Erythroblast (primary cell): Measurements from ENCODE around the gene ZC3H7B.

Experiments
- DNase-seq, 2 experiments: peaks; one replicate each; lab custom pipeline; 2025; lab: John Stamatoyannopoulos, UW
- GATA1 ChIP-seq: IDR thresholded peaks from 2 replicates; pipeline ENCODE4 v1.6.1; 2011; ENCODE audit warnings: low read depth, mild to moderate bottlenecking, control low read depth, low read length, moderate library complexity
- POLR2A ChIP-seq: IDR thresholded peaks from 2 replicates; pipeline ENCODE4 v1.6.1; 2011; ENCODE audit warnings: mild to moderate bottlenecking, low read length

Gene ZC3H7B

DNA sequence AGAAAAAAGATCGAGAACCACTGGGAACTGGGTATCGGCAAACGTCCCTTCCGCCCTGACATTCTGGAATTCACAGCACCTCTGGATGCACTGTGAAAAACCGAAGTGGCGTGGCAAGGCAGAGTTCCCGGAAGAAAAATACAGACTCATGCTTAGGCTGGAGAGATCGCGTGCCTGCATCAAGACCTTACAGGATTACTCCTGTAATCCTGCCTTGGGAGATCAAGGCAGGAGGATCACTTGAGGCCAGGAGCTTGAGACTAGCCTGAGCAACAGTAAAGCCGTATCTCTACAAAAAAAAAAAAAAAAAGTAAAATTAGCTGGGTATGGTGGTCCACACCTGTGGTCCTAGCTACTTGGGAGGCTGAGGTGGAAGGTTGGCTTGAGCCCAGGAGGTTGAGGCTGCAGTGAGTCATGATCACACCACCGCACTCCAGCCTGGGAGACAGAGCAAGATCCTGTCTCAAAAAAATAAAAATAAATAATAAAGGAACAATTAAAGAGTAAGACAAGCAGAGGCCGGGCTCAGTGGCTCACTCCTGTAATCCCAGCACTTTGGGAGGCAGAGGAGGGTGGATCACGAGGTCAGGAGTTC is 60.5 kb downstream of the ZC3H7B start:
- DNase-seq = no peak
- TF ChIP-seq POLR2A (no peak), GATA1 (no peak)

DNA sequence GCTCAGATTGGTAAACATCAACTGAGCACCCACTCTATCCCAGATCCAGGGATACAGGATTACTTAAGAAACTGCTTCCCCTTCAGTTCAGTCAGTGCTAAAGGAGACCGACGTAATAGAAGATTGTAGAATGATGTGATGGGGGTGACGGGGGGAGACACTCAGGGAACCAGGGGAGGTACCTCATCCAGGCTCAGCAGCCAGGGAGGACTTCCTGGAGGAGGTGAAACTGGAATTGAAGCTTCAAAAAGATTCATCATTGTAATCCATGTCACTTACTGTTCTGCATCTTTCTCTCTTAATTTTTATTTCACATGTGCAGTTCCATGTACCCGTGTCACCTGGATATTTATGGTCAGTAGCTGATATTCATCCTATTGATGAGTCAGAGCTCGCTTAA is 61.3 kb downstream of the ZC3H7B start:
- TF ChIP-seq POLR2A (no peak), GATA1 (no peak)
- DNase-seq = no peak

DNA sequence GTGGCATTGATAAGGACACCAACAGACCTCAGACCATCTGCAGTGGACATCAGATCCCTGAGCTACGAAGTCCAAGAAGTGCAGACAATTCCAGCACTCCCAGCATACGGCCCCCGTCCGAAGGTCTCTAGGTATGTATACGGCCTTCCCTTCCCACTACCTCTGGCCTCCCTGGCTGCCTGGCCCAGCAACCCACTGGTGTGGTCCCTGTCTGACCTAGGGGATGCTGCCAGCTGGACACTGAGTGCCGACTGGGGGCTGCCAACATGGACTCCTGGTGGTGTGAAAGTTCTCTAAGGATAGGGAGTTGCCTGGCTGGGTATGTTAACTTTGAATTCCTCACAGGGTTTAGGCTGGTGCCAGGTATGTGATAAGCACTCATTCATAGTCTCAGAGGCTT is 62.9 kb downstream of the ZC3H7B start:
- TF ChIP-seq POLR2A = no peak
- TF ChIP-seq GATA1 = no peak
- no peak for DNase-seq

DNA sequence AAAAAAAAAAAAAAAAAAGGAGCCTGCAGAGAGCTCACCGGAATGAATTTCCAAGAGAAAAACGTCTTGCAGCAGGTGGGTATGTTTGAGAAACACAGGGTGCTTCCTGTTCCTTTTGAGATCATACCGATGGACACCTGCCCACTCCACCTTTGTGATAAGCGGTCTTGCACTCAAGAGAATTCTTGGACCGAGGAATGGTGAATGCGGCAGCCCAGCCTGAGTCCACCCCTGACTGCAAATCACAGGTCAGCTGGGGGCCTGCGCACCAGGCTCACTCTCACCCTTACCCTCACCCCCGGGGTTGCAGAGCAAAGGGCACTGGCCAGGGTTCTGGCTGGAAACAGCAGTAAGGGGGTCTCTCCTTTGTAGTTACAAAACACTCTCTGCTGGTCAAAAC is 63.6 kb downstream of the ZC3H7B start:
- no peak for TF ChIP-seq GATA1
- no peak for TF ChIP-seq POLR2A
- no peak for DNase-seq

DNA sequence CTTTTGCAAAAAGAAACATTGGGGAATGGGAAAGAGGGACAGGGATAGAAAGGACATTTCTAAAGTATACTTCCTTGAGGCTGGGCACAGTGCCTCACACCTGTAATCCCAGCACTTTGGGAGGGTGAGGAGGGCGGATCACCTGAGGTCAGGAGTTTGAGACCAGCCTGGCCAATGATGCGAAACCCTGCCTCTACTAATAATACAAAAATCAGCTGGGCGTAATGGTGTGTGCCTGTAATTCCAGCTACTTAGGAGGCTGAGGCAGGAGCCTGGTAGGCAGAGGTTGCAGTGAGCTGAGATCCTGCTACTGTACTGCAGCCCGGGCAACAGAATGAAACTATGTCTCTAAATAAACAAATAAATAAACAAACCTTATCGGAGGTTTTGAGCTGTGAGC is 64.1 kb downstream of the ZC3H7B start:
- no peak for TF ChIP-seq GATA1
- TF ChIP-seq POLR2A = no peak
- no peak for DNase-seq

DNA sequence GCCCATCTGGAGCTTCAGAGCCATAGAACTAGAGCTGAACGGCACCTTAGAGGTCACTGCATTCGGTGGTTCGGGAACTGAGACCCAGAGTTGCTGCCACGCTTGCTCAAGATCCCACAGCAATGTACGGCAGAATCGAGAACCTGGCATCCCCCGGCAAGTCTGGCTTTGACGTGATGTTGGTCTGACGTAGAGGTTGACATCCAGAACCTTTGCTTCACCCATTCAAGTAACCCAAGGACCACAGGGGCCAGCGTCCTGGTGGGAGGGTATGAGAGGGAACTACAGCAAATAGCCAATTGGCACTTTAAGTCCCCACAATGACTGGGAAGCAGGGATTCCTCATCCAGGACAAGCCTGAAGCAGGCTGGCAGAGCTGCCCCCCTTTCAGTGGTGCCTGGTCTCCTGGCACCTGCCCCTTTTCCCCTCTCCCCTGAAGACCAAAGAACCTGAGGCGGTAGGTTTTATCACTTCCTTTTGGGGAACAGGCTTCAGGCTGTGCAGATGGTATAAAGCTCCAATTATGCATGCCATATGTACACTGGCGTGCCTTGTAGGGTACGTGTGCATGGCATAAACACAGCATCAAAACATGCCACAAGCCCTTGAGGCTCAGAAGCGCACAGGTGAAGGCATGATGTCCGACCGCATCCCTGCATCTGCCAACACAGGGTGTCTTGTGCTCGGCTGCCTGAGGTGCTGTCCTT is 65.2 kb downstream of the ZC3H7B start:
- no peak for TF ChIP-seq GATA1
- TF ChIP-seq POLR2A = no peak
- no peak for DNase-seq

DNA sequence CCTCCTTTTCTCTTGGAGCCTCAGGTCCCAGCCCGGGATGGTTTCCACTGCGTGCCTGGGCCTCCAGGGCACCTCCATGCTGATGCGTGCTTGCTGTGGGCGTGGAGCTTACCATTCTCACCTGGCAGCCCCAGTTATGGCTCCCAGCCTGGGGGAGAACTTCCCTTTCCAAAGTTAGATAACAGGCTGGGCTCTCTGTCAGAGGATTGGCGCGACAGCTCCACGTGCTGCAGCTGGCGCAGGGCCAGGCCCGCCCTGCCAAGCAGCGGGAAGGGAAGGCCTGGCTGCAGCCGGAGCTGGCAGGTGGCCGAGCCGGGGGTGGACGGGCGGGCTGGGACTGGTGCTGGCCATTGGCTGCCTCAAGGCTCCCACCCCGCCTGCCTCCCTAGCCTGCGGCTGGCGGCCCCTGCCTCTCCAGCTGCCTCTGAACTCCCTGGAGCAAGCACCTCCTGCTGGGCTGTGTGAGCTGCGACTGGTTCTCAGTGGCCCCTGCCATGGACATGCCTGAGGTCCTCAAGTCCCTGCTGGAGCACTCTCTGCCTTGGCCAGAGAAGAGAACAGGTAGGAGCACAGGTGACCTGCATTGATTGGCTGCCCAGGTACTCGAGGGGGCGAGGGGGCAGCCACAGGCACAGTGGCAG is 65.8 kb downstream of the ZC3H7B start:
- peak; percentile 97 for DNase-seq
- TF ChIP-seq POLR2A (no peak), GATA1 (no peak)

DNA sequence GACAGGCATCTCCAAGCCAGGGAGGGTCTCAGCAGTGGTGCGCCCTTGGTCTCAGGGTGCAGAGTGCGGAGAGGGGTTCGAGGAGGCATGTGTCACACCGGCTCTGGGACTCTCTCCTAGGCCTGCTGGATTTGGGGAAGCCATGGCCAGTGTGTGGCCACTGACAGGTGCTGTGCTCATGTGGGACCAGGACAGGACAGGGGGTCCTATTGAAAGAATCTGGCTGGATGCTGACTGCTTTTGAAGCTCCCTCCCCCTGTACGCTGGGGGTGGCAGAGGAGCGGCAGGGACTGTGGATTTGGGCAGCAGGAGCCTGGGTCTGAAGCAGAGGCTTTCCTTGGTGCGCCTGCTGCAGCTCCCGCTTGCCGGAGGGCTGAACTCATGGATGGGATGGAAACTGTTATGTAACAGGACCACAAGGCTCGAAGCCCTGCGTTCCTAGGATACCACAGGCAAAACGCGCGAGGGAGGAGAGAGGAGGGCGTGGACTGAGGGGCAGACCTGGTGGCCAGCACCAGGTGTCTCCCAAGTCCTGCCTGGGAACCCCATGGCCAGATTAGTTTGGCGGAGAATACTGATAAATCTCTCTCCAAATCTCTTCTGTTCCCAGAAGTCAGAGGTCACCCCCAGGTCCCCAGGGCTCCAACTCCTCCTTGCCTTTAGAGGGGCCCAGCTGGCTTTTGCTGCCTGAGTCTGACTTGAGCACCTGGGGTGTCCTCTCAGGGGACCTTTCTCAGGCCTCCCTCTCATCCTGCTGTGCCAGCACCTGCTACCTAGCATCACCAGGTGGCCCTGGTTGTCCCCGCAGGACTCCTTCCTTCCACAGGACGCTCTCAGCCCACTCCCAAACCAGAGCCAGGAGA is 66.6 kb downstream of the ZC3H7B start:
- TF ChIP-seq GATA1 (no peak), POLR2A (no peak)
- no peak for DNase-seq

DNA sequence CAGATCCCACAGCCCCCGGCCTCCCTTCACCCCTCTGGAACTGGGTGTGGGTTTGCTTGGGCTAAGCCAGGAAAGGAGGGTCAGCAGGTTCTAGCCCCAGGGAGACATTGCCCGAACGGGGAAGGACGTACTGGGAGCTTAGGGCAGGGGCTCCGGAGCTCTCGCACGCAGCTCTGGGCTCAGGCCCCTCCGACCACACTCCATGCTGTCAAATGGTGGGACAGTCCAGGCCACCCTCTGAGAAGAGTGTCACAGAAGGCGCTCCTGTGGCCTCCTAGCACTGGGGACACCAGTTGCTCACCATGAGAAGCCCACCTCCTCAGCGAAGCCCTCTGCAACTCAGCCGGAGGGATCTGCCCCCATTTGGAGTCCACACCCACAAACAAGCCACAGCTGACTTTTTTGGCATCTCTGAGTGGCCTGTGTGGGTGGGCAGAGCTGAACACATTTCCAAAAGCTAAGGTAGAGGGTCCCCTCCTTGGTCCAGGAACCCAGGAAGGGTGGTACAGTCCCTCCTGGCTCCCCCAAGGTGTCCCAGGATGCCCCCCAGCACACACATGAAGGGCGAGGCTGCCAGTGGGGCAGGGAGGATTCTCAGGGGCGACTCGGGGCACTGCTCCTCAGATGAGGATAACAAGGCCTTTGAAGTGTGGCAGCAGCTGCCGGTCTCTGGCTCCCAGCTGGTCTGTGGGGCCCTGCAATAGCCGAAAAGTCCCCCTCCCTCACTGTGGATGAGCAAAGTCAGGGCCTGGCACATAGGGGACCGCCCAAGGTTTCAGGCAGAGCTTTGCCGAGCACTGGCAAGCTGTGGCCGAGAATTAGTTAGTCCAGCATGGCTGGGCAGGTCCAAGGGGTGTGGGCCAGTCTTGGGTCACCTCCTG is 67.5 kb downstream of the ZC3H7B start:
- TF ChIP-seq GATA1 = no peak
- TF ChIP-seq POLR2A = no peak
- DNase-seq = no peak

DNA sequence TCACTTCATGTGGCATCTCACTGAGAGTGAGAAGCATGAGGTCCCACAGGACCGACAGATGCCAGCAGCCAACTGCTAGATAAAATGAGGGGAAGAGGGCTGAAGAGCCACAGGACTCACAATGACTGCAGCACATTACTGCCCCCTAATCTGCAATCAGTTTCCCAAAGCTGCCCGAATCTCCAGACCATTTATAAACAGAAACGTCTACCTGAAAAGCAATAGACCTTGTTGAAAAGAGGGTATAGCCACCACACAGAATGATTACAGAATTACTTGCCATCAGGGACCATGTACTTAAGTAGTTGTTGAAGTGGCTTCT is 68.1 kb downstream of the ZC3H7B start:
- DNase-seq = peak in 1 of 2 experiments; percentile 26
- no peak for TF ChIP-seq GATA1
- TF ChIP-seq POLR2A = no peak

DNA sequence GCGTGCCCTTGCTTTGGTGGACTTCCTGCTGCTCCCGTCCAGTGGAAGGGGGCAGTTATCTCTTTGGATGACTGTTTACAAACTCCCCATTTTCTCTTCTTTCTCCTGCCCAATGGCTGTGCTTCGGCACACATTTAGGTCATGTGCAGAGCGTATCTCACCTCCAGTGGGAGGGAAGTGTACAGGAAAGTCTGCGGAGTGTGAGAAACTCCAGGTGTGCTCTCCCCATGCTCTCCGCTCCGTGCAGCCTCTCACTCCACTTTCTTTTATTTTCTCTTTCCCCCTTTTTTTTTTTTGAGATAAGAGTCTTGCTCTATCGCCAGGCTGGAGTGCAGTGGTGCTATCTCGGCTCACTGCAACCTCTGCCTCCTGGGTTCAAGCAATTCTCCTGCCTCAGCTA is 68.5 kb downstream of the ZC3H7B start:
- TF ChIP-seq GATA1 = no peak
- TF ChIP-seq POLR2A = no peak

DNA sequence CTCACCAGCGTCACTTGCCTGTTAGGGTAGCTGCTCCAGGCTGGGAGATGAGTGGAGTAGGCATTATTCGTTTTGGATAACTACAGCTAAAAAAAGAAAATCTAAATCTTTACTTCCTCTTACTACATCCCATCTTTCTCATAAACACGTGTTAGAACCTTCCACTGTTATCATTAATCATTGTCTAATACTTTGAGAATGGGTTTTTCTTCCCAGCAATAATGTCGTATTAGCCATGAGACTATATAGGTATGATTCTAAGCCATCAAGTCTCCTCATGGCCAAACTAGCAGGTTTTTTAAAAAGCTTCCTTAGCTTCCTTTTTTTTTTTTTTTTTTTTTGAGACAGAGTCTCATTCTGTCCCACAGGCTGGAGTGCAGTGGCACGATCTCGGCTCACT is 76.5 kb downstream of the ZC3H7B start:
- DNase-seq = no peak
- TF ChIP-seq GATA1 (no peak), POLR2A (no peak)

More for the DNA sequence above, 68.5 kb downstream of the ZC3H7B start:
- no peak for DNase-seq

DNA sequence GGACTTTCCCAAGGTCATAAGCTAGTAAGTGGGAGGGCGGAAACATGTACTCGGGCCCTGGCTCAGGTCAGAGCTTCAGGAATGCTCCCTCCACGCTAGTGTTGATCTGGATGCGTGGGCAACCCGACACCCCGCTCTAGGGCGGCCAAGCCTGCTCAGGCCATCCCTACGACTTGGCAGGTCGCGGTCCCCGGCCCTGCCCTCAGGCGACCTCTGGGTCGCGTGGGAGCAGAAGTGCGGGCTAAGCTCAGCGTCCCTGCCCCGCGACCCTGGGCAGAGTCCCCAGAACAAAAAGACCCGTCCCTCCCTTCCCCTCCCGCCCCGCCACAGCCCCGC is 79.6 kb downstream of the ZC3H7B start:
- no peak for DNase-seq
- TF ChIP-seq POLR2A = peak; percentile 20
- TF ChIP-seq GATA1 = no peak

DNA sequence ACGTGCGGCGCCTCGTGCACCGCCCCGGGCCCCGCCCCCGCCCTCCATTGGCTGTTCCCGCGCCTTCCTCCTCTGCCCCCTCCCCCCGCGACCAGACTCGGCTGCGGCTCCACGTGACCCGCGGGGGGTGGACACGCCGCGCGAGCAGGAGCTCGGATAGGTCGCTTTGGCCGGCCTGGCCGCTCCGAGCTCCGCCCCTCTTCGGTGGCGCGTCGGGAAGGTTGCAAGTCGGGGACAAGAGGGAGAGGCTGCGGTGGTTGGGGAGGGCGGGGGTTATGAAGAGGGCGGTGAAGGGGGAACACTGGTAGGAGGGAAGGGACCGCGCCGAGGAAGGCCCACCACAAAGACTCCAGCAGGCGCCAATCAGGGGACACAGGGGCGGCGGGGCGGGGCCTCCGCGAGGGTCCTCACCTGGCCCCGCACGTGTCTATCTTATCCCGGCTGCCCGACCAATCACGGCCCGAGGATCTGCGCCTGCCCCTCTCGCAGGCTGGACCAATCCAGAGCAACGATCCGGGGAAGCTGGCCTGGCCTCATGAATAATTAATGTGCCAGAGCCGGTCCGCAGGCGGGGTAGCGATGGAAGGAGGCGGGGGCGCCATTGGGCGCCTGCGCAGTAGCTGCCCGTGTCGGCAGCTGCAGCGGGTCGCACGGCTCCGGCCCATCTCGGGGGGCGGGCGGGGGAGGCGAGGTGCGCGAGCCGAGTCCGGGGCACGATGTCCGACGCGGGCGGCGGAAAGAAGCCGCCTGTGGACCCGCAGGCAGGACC is 80.2 kb downstream of the ZC3H7B start, which contains the start of gene TEF:
Gene TEF (plus strand): TSS at position 614 of the 769 bp plus-strand sequence. CDS start 103 bp downstream, at position 717.
- no peak for TF ChIP-seq GATA1
- no peak for TF ChIP-seq POLR2A

More for the DNA sequence above, 80.2 kb downstream of the ZC3H7B start, which contains the start of gene TEF:
- peak; percentile 98 for DNase-seq
